NOMO-1 (cell line): Measurements from ENCODE around the gene PLD1.
A peak's percentile ranks its signal among the peaks of the same experiment; 100 is the strongest.
"Not testable (repeated sequence)": the region's sequence is repeated elsewhere in the genome, so short reads cannot be mapped to it uniquely, and the experiment has no call there.

Source experiments
- DNase-seq, 2 experiments: peaks; one replicate each; lab custom pipeline; 2025; ENCODE audit not compliant: unreplicated experiment in 2 of 2; lab: John Stamatoyannopoulos, UW

Gene PLD1

GRCh38 chr3:171574556-171575240, 235.6 kb downstream of the PLD1 start:
- no peak for DNase-seq

- DNase-seq = no peak
Observed at GRCh38 chr3:171569571-171570132, 240.6 kb downstream of the PLD1 start.

DNA sequence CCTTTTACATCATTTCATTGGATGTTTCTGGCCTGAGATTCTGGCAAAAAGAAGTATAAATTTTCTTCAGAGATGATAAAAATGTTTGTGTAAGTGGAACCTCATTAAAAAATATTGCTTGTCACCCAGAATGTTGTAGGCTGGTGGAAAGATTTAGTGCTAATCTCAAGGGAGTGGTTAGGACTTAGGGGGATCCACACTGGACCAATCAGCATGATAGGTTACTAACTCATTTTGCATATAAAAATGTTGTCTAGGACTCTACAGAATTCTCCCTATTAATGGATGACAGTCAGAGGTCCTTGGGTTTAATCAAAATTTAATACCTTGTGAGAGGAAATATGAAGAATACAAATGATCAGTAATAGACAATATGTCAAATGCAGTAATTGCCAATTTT, 241.5 kb downstream of the PLD1 start:
- DNase-seq = no peak

DNA sequence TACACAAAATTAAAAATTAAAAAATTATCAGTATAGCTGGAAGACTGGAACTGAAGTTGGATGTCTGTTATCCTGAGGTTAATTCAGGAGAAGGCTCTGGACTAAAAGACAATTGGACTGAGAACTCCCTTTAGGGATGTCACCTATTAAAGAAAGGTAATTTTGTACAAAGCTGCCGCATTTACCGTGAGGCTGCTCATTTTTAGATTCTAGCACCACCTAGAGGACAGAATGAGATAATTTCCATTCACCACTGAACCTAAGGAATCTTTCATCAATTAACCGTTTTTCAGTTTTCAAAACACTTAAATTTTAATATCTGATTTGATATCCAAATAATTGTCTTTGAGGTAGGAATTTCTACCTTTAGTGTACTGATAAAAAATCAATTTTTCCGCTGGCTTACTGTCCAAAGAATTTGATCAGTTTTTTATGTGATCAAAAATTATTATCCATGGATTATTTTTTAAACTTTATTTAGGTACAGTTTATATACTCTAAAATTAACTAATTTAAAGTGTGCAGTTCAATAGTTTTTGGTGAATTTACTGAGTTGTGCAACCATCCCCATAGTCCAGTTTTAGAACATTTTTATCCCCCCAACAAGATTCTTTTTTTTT, 243.4 kb downstream of the PLD1 start:
- peak in 1 of 2 experiments; percentile 61 for DNase-seq

- peak in 1 of 2 experiments; percentile 23 for DNase-seq
Observed at GRCh38 chr3:171565481-171566058, 244.7 kb downstream of the PLD1 start.

- DNase-seq = no peak
Observed at GRCh38 chr3:171564748-171565480, 245.4 kb downstream of the PLD1 start.

DNA sequence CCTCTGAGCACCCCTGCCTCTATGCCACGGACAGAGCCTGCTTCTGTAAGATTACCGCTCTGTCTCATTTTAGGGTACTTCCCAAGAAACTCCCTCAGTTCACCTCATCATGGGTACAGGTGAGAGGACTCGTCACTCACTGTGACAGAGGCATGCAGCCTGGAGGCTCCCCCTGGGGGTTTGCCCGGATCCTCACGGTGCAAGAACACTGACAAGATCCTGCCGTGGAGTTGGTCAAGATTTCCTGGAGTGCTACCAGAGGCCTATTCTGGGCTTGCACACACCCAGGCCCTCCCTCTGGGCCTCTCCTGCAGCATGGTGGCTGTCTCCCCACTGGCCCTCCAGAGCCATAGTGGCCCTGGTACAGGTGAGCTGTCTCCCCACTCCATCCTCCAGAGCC, 247.0 kb downstream of the PLD1 start:
- no peak for DNase-seq

DNA sequence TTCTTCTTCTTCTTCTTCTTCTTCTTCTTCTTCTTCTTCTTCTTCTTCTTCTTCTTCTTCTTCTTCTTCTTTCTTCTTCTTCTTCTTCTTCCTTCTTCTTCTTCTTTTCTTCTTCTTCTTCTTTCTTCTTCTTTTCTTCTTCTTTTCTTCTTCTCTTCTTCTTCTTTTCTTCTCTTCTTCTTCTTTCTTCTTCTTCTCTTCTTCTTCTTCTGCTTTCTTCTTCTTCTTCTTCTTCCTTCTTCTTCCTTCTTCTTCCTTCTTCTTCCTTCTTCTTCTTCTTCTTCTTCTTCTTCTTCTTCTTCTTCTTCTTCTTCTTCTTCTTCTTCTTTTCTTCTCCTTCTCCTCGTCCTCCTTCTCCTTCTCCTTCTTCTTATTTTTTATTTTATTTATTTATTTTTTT, 247.8 kb downstream of the PLD1 start:
- not testable (repeated sequence) for DNase-seq

- DNase-seq = no peak
Observed at GRCh38 chr3:171561596-171562323, 248.5 kb downstream of the PLD1 start.

DNA sequence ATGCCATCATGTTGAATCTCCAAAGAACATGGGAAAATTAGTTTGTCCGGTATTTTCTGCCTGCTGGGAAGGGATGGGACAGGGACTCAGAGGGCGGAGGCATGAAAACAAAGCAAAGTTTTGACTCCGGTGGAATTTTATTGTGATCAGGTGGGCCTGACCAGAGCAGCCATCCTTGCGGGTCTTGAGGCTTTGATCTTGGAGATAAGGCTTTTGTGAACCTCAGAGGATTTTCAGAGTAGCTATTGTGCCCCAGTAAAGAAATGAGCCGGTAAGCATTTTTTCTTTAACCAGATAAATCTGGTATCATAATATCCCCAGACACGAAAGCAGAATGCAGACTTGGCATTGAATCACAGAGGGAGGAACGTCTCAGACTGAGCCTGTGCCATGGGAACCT, 250.7 kb downstream of the PLD1 start:
- no peak for DNase-seq

DNA sequence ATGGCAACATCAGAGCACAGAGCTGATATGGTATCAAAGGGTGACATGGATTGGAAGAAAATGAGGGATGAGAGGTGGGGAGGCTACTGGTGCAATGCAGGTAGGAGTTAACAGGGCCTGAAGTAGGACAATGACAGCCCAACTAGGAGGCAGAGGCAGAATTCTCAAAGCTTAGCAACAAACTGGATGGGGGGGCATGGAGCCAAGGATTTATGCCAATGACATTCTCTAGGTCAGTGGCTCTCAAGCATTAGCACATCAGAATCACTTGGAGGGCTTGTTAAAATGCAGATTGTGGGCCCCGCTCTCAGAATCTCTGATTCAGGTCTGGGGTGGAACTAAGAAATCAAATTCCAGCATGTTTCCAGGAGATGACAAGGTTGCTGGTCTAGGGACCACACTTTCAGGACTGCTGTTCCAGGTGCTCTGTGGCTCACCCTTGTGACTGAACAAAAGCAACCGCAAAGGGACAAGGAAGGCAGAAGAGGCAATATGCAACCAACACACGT, 252.0 kb downstream of the PLD1 start:
- no peak for DNase-seq

DNA sequence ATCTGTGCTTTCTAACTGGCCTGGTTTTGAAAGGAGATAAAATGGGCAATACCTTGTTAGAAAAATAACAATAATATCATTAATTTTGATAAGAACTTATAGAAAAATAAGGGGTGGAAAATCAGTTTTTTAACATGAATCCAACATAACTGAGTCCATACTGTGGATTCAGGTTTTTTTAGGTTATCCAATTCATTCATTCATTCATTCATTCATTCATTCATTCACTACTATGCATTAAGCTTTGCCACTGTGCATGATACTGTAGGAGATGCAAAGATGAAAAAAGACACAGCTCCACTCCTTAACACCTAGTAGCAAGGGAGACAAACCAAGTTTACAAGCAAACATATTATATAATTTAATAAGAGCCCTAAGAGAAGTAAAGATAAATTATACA, 253.1 kb downstream of the PLD1 start:
- no peak for DNase-seq

DNA sequence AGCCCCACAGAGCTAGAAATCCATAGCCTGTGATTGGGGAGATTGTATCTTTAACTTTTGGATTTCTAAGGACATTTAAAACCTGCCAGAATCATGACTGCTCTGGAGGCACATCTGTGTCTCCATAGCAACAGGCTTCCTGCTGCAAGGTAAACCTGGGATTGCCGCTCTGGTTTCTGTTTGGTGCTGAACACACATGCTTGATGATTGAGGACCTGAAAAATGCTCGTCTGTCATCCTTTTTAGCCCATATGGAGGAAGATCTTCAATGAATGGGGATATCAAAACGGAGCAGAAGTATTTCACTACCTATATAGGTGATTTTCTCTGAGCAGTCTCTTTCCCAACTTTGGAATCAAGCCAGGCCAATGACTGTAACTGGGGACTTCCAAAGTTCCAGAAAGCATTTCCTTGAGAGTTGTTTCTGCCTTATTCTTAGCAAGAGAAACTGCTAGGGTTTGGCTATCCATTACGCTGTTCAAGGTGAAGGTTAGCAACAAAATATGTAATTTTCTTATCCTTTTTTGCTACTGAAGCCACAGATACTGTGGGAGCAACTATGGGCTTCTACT, 253.6 kb downstream of the PLD1 start:
- no peak for DNase-seq

- no peak for DNase-seq
Observed at GRCh38 chr3:171556148-171556547, 254.1 kb downstream of the PLD1 start.

DNA sequence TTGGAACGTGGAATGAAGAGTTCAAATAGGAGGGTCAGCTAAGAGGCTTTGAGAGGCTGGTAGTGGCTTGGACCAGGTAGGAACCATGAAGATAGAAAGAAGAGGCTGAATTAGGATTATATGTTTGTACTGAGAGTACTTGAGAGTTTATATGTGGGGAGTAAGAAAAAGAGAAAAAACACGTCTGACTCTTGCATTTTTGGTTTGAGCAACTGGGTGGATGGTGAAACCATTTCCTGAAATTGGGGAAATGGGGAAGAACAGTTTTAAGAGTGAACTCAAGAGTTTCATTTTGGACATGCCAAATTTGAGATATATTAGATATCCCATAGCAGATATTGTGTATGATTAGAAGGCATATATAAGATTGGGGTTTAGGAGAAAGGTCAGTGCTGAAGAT, 257.2 kb downstream of the PLD1 start:
- DNase-seq = peak; percentile 90 to 95

- no peak for DNase-seq
Observed at GRCh38 chr3:171552531-171552930, 257.8 kb downstream of the PLD1 start.

GRCh38 chr3:171551296-171551695, 259.0 kb downstream of the PLD1 start:
- no peak for DNase-seq
